ENCODE data around the gene RPS8. TPM values are rescaled to one million over a fixed set of nuclear protein-coding genes. Genes with fewer than 3 reads are reported as not detected.

Gene RPS8
- total RNA-seq, 4 donors from 2014 or later: 1,157 to 3,010 (median 2,305) TPM

GRCh38 chr1:44798481-44799365 is 23.4 kb downstream of the RPS8 start:
- Histone ChIP-seq H3K4me1 (peaks cover 0 to 41% (median 21%) of the 10 kb centered on the region in 3 donors), H3K27ac (peak overlapping the region; percentile 26 to 96 (median 96)), H3K9me3 (no peaks in the 10 kb centered on the region), H3K27me3 (no peaks in the 10 kb centered on the region), H3K36me3 (peaks cover 0 to 14% of the 10 kb centered on the region in 2 donors), H3K4me3 (no peak overlapping the region)
- TF ChIP-seq POLR2A (IDR thresholded peaks at IDR 0.05) (no peak), CTCF (IDR thresholded peaks at IDR 0.05) (no peak), POLR2AphosphoS5 (IDR thresholded peaks at IDR 0.05) (no peak), EP300 (IDR thresholded peaks at IDR 0.05) (no peak)
- no peak for ATAC-seq
- WGBS, 2 donors (ENCODE audit: low coverage in 1 of 2): 40 to 67% methylated on average over 1 of the region's 10 CpGs

DNA sequence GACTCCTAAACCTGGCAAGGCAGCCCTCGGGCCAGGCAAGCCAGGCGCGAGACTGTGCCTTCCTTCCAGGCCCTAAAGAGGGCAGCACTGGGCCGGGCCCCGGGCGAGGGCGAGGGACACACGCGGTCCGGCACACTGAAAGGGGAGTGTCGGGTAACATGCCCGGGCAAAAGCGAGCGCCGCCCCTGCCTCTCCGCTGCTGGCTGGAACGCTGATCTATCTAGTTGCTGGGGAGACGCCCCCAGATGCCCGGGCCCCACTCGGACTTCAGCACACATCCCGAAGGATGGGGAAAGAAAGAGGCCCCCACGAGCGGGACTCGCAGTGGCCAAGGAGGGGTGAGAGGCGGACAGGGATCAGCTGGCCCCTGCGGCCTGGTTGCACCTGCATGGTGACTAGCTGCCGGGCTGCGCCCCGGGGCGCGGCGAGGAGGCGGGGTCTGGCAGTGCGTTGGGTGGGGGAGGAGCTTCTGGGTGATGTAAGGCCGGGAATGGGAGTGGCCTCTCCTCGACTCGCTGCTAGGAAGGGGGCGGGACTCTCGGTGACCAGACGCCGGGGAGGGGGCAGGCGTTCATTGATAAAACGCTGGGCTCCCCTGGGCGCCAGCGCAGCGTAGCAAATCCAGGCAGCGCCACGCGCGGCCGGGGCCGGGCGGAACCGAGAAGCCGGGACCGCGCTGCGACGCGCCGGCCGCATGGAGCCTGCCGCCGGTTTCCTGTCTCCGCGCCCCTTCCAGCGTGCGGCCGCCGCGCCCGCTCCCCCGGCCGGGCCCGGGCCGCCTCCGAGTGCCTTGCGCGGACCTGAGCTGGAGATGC is 24.6 kb downstream of the RPS8 start, which contains the start of gene PLK3:
TSS of gene PLK3 (plus strand) at position 608 of the 815 bp plus-strand sequence. CDS start at position 695, 87 bp downstream.
- H3K27ac ChIP-seq: peak within 1 kb of the TSS; percentile 80 to 96 (median 96)
- peaks cover 0 to 46% (median 23%) of the 10 kb centered on the region in 3 donors for H3K4me1 ChIP-seq
- TF ChIP-seq EP300 (IDR thresholded peaks at IDR 0.05) (no peak), CTCF (IDR thresholded peaks at IDR 0.05) (peak in 3 of 4 experiments; percentile 87 to 95 (median 89)), POLR2AphosphoS5 (IDR thresholded peaks at IDR 0.05) (peak; percentile 89), POLR2A (IDR thresholded peaks at IDR 0.05) (peak; percentile 92 to 97)
- H3K27me3 ChIP-seq: no peaks in the 10 kb centered on the region
- H3K4me3 ChIP-seq: peak within 1 kb of the TSS; percentile 67 to 93
- H3K9me3 ChIP-seq: no peaks in the 10 kb centered on the region
- peaks cover 0 to 27% of the 10 kb centered on the region in 2 donors for H3K36me3 ChIP-seq
- WGBS, 2 donors (ENCODE audit: low coverage in 1 of 2): 0% methylated on average over 3 of the region's 79 CpGs; no CpG with 5 or more reads in 1 of the 2 donors
- peak; percentile 95 for ATAC-seq

- Histone ChIP-seq H3K9me3 (no peaks in the 10 kb centered on the region), H3K4me1 (peaks cover 7 to 60% (median 32%) of the 10 kb centered on the region in 3 donors), H3K27ac (peak overlapping the region in 3 of 4 donors; percentile 72 to 96 (median 96)), H3K36me3 (peaks cover 0 to 43% of the 10 kb centered on the region in 2 donors), H3K4me3 (peak overlapping the region in 1 of 2 donors; percentile 93), H3K27me3 (no peaks in the 10 kb centered on the region)
- no peak for ATAC-seq
- no peak for TF ChIP-seq CTCF (IDR thresholded peaks at IDR 0.05)
- TF ChIP-seq EP300 (IDR thresholded peaks at IDR 0.05): no peak
- TF ChIP-seq POLR2AphosphoS5 (IDR thresholded peaks at IDR 0.05): no peak
- no peak for TF ChIP-seq POLR2A (IDR thresholded peaks at IDR 0.05)
- WGBS, 2 donors (ENCODE audit: low coverage in 1 of 2): 48 to 88% methylated on average over 6 of the region's 13 CpGs
These were observed 26.4 kb downstream of the RPS8 start for GRCh38 chr1:44801491-44802305.

DNA sequence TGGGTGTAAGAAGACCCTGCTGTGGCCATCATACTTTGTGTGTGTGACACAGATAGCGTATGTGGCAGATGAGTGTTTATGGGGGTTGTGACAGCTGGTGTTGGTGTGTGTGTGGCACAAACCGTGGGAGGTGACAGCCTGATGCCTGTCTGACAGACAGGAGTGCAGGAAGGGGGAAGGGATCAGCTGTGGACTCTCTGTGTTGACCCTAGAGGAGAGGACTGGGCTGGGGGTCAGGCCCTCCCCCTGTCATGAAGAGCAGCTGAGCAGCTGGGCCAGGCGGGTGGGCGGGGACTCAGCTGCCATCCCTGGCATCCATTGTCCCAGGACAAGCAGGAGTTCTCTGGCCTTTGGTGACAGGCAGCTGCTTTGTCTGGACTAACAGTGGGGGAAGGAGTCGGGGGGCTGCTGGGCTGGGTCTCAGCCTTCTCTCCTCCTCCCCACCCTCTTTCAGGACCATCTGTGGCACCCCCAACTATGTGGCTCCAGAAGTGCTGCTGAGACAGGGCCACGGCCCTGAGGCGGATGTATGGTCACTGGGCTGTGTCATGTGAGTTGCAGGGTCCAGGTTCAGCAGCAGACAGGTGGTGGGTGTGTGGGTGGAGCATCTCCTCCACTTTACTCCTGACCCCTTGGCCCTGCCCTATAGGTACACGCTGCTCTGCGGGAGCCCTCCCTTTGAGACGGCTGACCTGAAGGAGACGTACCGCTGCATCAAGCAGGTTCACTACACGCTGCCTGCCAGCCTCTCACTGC is 27.1 kb downstream of the RPS8 start:
- peaks cover 10 to 68% (median 40%) of the 10 kb centered on the region in 3 donors for H3K4me1 ChIP-seq
- no peaks in the 10 kb centered on the region for H3K9me3 ChIP-seq
- no peaks in the 10 kb centered on the region for H3K27me3 ChIP-seq
- ATAC-seq: no peak
- 80 to 85% methylated on average over 1 to 6 of the region's 13 CpGs for WGBS, 2 donors (ENCODE audit: low coverage in 1 of 2)
- TF ChIP-seq POLR2A (IDR thresholded peaks at IDR 0.05): no peak
- TF ChIP-seq EP300 (IDR thresholded peaks at IDR 0.05): no peak
- no peak for TF ChIP-seq POLR2AphosphoS5 (IDR thresholded peaks at IDR 0.05)
- no peak for TF ChIP-seq CTCF (IDR thresholded peaks at IDR 0.05)
- H3K27ac ChIP-seq: peak overlapping the region in 3 of 4 donors; percentile 72 to 96 (median 96)
- peak overlapping the region in 1 of 2 donors; percentile 93 for H3K4me3 ChIP-seq
- H3K36me3 ChIP-seq: peaks cover 0 to 43% of the 10 kb centered on the region in 2 donors
